ENCODE results near the gene DNAH2. TPM values are rescaled to one million over a fixed set of nuclear protein-coding genes. Genes with fewer than 3 reads are reported as not detected.

Gene DNAH2
- total and polyA plus RNA-seq, 2 of the 13 experiments (the other 11 are each of a cell fraction or from before 2014, with no cell fraction given) = not detected

DNA sequence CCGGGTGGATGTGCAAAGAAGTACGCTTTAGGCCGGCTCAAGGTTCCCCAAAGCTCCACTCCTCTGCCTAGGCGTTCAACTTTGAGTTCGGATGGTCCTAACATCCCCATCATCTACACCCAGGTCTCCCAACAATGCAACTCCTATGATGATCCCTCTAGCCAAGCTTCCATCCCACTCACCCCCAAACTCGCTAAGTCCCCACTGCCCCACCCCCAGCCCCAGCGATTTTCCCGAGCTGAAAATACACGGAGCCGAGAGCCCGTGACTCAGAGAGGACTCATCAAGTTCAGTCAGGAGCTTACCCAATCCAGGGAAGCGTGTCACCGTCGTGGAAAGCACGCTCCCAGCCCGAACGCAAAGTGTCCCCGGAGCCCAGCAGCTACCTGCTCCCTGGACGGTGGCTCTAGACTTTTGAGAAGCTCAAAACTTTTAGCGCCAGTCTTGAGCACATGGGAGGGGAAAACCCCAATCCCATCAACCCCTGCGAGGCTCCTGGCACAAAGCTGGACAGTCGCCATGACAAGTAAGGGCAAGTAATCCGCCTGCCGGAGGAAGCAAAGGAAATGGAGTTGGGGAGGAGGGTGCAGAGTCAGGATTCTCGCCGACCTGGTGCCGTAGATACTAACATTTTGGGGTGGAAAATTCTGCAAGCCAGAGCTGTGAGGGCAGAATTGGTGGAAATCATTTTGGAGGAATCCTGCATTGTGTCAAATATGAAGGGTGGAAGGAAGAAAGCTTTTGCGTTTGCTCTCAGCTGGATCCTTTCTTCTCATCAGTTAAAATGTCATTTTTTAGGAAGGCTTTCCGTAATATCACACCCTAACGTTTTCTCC lies 30.3 kb upstream of the DNAH2 start, which contains the start of gene TP53 (continued):
- TF ChIP-seq PRPF4 (IDR thresholded peaks at IDR 0.05; ENCODE audit: low read depth, low read length, poor library complexity, severe bottlenecking) (no peak), ZNF143 (CRISPR knock-in tag; IDR thresholded peaks at IDR 0.05) (peak; percentile 93), NCOA5 (CRISPR knock-in tag; IDR thresholded peaks at IDR 0.05) (no peak), ZFP37 (CRISPR knock-in tag; IDR thresholded peaks at IDR 0.05; ENCODE audit: borderline replicate concordance) (0 out of 2 replicates have a peak, but pooled peaks have one; percentile 74), SUZ12 (IDR thresholded peaks at IDR 0.05; ENCODE audit: low read depth, low read length) (peak; percentile 61), ZNF205 (CRISPR knock-in tag; IDR thresholded peaks at IDR 0.05) (0 out of 2 replicates have a peak, but pooled peaks have one; percentile 39), RNF2 (conservative IDR thresholded peaks at IDR 0.05; ENCODE audit: low read depth) (peak; percentile 57; the same call in 1 of the 2 replicates), HNRNPL (IDR thresholded peaks at IDR 0.05; ENCODE audit: low read depth, low read length) (no peak), BRD4 (CRISPR knock-in tag; IDR thresholded peaks at IDR 0.05) (no peak; the same call in 1 of the 2 replicates), ARNT (IDR thresholded peaks at IDR 0.05) (no peak), ZBTB8A (CRISPR knock-in tag; IDR thresholded peaks at IDR 0.05; ENCODE audit: borderline replicate concordance, low read depth) (no peak), CHD2 (IDR thresholded peaks at IDR 0.05; ENCODE audit: low read depth, low read length) (peak; percentile 29; the same call in 1 of the 2 replicates), SALL2 (CRISPR knock-in tag; IDR thresholded peaks at IDR 0.05) (peak; percentile 45; the same call in 1 of the 2 replicates), ZNF138 (CRISPR knock-in tag; IDR thresholded peaks at IDR 0.05; ENCODE audit: low read depth) (0 out of 2 replicates have a peak, but pooled peaks have one; percentile 68), KLF6 (CRISPR knock-in tag; IDR thresholded peaks at IDR 0.05) (peak; percentile 65; the same call in 1 of the 2 replicates)
- TF ChIP-seq, protein P1, sequence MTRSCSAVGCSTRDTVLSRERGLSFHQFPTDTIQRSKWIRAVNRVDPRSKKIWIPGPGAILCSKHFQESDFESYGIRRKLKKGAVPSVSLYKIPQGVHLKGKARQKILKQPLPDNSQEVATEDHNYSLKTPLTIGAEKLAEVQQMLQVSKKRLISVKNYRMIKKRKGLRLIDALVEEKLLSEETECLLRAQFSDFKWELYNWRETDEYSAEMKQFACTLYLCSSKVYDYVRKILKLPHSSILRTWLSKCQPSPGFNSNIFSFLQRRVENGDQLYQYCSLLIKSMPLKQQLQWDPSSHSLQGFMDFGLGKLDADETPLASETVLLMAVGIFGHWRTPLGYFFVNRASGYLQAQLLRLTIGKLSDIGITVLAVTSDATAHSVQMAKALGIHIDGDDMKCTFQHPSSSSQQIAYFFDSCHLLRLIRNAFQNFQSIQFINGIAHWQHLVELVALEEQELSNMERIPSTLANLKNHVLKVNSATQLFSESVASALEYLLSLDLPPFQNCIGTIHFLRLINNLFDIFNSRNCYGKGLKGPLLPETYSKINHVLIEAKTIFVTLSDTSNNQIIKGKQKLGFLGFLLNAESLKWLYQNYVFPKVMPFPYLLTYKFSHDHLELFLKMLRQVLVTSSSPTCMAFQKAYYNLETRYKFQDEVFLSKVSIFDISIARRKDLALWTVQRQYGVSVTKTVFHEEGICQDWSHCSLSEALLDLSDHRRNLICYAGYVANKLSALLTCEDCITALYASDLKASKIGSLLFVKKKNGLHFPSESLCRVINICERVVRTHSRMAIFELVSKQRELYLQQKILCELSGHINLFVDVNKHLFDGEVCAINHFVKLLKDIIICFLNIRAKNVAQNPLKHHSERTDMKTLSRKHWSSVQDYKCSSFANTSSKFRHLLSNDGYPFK (CRISPR knock-in tag; IDR thresholded peaks at IDR 0.05; ENCODE audit: borderline replicate concordance) = no peak
- TF ChIP-seq, protein P2, sequence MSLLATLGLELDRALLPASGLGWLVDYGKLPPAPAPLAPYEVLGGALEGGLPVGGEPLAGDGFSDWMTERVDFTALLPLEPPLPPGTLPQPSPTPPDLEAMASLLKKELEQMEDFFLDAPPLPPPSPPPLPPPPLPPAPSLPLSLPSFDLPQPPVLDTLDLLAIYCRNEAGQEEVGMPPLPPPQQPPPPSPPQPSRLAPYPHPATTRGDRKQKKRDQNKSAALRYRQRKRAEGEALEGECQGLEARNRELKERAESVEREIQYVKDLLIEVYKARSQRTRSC (CRISPR knock-in tag; IDR thresholded peaks at IDR 0.05; ENCODE audit: low read depth) = no peak
- TF ChIP-seq, protein P3, sequence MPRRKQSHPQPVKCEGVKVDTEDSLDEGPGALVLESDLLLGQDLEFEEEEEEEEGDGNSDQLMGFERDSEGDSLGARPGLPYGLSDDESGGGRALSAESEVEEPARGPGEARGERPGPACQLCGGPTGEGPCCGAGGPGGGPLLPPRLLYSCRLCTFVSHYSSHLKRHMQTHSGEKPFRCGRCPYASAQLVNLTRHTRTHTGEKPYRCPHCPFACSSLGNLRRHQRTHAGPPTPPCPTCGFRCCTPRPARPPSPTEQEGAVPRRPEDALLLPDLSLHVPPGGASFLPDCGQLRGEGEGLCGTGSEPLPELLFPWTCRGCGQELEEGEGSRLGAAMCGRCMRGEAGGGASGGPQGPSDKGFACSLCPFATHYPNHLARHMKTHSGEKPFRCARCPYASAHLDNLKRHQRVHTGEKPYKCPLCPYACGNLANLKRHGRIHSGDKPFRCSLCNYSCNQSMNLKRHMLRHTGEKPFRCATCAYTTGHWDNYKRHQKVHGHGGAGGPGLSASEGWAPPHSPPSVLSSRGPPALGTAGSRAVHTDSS (CRISPR knock-in tag; conservative IDR thresholded peaks at IDR 0.05) = no peak
- TF ChIP-seq, protein P4, sequence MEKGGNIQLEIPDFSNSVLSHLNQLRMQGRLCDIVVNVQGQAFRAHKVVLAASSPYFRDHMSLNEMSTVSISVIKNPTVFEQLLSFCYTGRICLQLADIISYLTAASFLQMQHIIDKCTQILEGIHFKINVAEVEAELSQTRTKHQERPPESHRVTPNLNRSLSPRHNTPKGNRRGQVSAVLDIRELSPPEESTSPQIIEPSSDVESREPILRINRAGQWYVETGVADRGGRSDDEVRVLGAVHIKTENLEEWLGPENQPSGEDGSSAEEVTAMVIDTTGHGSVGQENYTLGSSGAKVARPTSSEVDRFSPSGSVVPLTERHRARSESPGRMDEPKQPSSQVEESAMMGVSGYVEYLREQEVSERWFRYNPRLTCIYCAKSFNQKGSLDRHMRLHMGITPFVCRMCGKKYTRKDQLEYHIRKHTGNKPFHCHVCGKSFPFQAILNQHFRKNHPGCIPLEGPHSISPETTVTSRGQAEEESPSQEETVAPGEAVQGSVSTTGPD (CRISPR knock-in tag; IDR thresholded peaks at IDR 0.05) = no peak
- TF ChIP-seq, protein P5, sequence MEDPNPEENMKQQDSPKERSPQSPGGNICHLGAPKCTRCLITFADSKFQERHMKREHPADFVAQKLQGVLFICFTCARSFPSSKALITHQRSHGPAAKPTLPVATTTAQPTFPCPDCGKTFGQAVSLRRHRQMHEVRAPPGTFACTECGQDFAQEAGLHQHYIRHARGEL (CRISPR knock-in tag; IDR thresholded peaks at IDR 0.05) = no peak
- TF ChIP-seq, protein P6, sequence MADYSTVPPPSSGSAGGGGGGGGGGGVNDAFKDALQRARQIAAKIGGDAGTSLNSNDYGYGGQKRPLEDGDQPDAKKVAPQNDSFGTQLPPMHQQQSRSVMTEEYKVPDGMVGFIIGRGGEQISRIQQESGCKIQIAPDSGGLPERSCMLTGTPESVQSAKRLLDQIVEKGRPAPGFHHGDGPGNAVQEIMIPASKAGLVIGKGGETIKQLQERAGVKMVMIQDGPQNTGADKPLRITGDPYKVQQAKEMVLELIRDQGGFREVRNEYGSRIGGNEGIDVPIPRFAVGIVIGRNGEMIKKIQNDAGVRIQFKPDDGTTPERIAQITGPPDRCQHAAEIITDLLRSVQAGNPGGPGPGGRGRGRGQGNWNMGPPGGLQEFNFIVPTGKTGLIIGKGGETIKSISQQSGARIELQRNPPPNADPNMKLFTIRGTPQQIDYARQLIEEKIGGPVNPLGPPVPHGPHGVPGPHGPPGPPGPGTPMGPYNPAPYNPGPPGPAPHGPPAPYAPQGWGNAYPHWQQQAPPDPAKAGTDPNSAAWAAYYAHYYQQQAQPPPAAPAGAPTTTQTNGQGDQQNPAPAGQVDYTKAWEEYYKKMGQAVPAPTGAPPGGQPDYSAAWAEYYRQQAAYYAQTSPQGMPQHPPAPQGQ (CRISPR knock-in tag; IDR thresholded peaks at IDR 0.05; ENCODE audit: borderline replicate concordance) = no peak
